H1 (cell line): ENCODE results near the gene HOXB13. TPM values are rescaled to one million over a fixed set of nuclear protein-coding genes. Genes with fewer than 3 reads are reported as not detected.

Source experiments
- CTCF ChIA-PET: fragments of 300-600 bp; sonication (Branson Sonifier 250); formaldehyde crosslinking; loops from one replicate; lab custom pipeline; 2021; ENCODE audit not compliant: partially characterized antibody; lab: Charles Lee
- POLR2A ChIA-PET: fragments of 300-600 bp; sonication (Branson Sonifier 250); formaldehyde crosslinking; loops from one replicate; lab custom pipeline; 2021; ENCODE audit warnings: inconsistent platforms; ENCODE audit not compliant: partially characterized antibody; lab: Charles Lee
- DNase-seq, 2 experiments: peaks; one replicate each; pipeline versions ENCODE4 v3.0.0 to v3.0.0-alpha.2; 2010 to 2022; ENCODE audit warnings: low spot score in 2 of 2, low read depth in 1 of 2, mixed read lengths in 1 of 2
- FAIRE-seq: peaks from 2 replicates; lab custom pipeline; 2011; peaks lifted over from hg19 to GRCh38; lab: Jason Lieb, UNC
- H2AFZ ChIP-seq: 2 replicates; pipeline ENCODE4 v1.8.1; 2012; ENCODE audit warnings: low read length, inconsistent platforms
- H2AK5ac ChIP-seq: 2 replicates; pipeline ENCODE4 v1.6.1; 2013; ENCODE audit warnings: low read depth, low read length
- H2BK120ac ChIP-seq: replicated peaks from 2 replicates; pipeline ENCODE3; 2013; ENCODE audit warnings: low read depth, low read length, inconsistent platforms
- H2BK12ac ChIP-seq: 2 replicates; pipeline ENCODE4 v1.6.1; 2013; ENCODE audit warnings: low read depth, low read length
- H2BK15ac ChIP-seq: 2 replicates; pipeline ENCODE4 v1.6.1; 2013; ENCODE audit warnings: low read length
- H2BK20ac ChIP-seq: 2 replicates; pipeline ENCODE4 v1.6.1; 2013; ENCODE audit warnings: low read length
- H2BK5ac ChIP-seq: 2 replicates; pipeline ENCODE4 v1.6.1; 2013; ENCODE audit warnings: low read depth, low read length
- H3K14ac ChIP-seq: 2 replicates; pipeline ENCODE4 v1.6.1; 2013; ENCODE audit warnings: inconsistent platforms; ENCODE audit not compliant: insufficient read length
- H3K18ac ChIP-seq: 2 replicates; pipeline ENCODE4 v1.6.1; 2013; ENCODE audit warnings: low read length; ENCODE audit errors: extremely low read depth
- H3K23ac ChIP-seq: 2 replicates; pipeline ENCODE4 v1.6.1; 2013; ENCODE audit warnings: inconsistent platforms; ENCODE audit not compliant: insufficient read length
- H3K23me2 ChIP-seq: 2 replicates; pipeline ENCODE4 v1.6.1; 2013; ENCODE audit warnings: low read depth, low read length
- H3K27ac ChIP-seq: 2 replicates; pipeline ENCODE4 v1.6.1; 2011; ENCODE audit warnings: low read depth, low read length, inconsistent platforms
- H3K27me3 ChIP-seq, 4 experiments: replicated peaks in 1 of 4; 1 replicate in 1 of 4; 2 replicates in 3 of 4; pipeline versions ENCODE4 v1.6.1 to v1.8.1; 2011 to 2013; ENCODE audit warnings: low read length in 3 of 4, mild to moderate bottlenecking in 3 of 4, inconsistent platforms in 2 of 4, mixed read lengths in 2 of 4, moderate library complexity in 1 of 4; ENCODE audit not compliant: control insufficient read depth in 3 of 4, insufficient read depth in 3 of 4; ENCODE audit errors: extremely low read depth in 1 of 4
- H3K36me3 ChIP-seq, 4 experiments: 2 replicates each; pipeline versions ENCODE4 v1.6.1 to v1.8.1; 2011 to 2013; ENCODE audit warnings: mild to moderate bottlenecking in 4 of 4, low read length in 3 of 4, moderate library complexity in 2 of 4, control low read depth in 1 of 4, inconsistent platforms in 1 of 4; ENCODE audit not compliant: insufficient read depth in 4 of 4, control insufficient read depth in 2 of 4
- H3K4ac ChIP-seq: replicated peaks from 2 replicates; pipeline ENCODE3; 2013; ENCODE audit warnings: low read length, low read depth, mixed read lengths, inconsistent platforms; ENCODE audit not compliant: insufficient read length
- H3K4me1 ChIP-seq, 4 experiments: replicated peaks in 1 of 4; 1 replicate in 1 of 4; 2 replicates in 3 of 4; pipeline versions ENCODE4 v1.6.1 to v1.8.1; 2011 to 2013; ENCODE audit warnings: low read length in 3 of 4, inconsistent platforms in 2 of 4, mixed read lengths in 1 of 4; ENCODE audit not compliant: insufficient read depth in 4 of 4, control insufficient read depth in 3 of 4
- H3K4me2 ChIP-seq, 2 experiments: 2 replicates each; pipeline versions ENCODE4 v1.6.1 to v1.8.1; 2011 to 2013; ENCODE audit warnings: low read depth in 2 of 2, low read length in 2 of 2, control low read depth in 1 of 2, inconsistent platforms in 1 of 2, mild to moderate bottlenecking in 1 of 2; ENCODE audit not compliant: insufficient read depth in 1 of 2
- H3K4me3 ChIP-seq, 4 experiments: fragments of 200-600, 300-600 bp in 1 of 4; sonication (generic), shearing (Covaris generic), sonication (Bioruptor Twin) in 1 of 4; 2 replicates each; pipeline versions ENCODE4 v1.5.1 to v1.8.1; 2011 to 2016; ENCODE audit warnings: low read length in 4 of 4, low read depth in 3 of 4, control low read depth in 2 of 4, inconsistent platforms in 2 of 4, mild to moderate bottlenecking in 2 of 4, mixed read lengths in 1 of 4, moderate library complexity in 1 of 4; ENCODE audit not compliant: insufficient read depth in 2 of 4; ENCODE audit errors: extremely low read depth in 1 of 4
- H3K56ac ChIP-seq: replicated peaks from 2 replicates; pipeline ENCODE3; 2013; ENCODE audit warnings: low read depth, mild to moderate bottlenecking, mixed read lengths, low read length, inconsistent platforms; ENCODE audit not compliant: insufficient read length
- H3K79me1 ChIP-seq: 2 replicates; pipeline ENCODE4 v1.6.1; 2013; ENCODE audit warnings: low read depth, low read length, control low read depth
- H3K79me2 ChIP-seq, 2 experiments: 2 replicates each; pipeline versions ENCODE4 v1.6.1 to v1.8.1; 2012 to 2013; ENCODE audit warnings: low read length in 2 of 2, mild to moderate bottlenecking in 2 of 2, inconsistent platforms in 1 of 2; ENCODE audit not compliant: insufficient read depth in 2 of 2, control insufficient read depth in 1 of 2
- H3K9ac ChIP-seq, 4 experiments: replicated peaks in 1 of 4; 1 replicate in 1 of 4; 2 replicates in 3 of 4; pipeline versions ENCODE4 v1.6.1 to v1.8.1; 2011 to 2013; ENCODE audit warnings: low read depth in 3 of 4, low read length in 3 of 4, control low read depth in 2 of 4, mild to moderate bottlenecking in 2 of 4, moderate library complexity in 2 of 4, inconsistent platforms in 1 of 4; ENCODE audit errors: extremely low read depth in 1 of 4
- H3K9me3 ChIP-seq, 2 experiments: 2 replicates each; pipeline versions ENCODE4 v1.6.1 to v1.8.1; 2012 to 2013; ENCODE audit warnings: mild to moderate bottlenecking in 2 of 2, moderate library complexity in 2 of 2, control low read depth in 1 of 2, inconsistent platforms in 1 of 2, low read depth in 1 of 2, low read length in 1 of 2, mixed read lengths in 1 of 2; ENCODE audit not compliant: insufficient read depth in 2 of 2
- H4K20me1 ChIP-seq, 2 experiments: replicated peaks in 1 of 2; 2 replicates each; pipeline versions ENCODE3 to v1.8.1; 2011 to 2013; ENCODE audit warnings: inconsistent platforms in 2 of 2, low read length in 2 of 2, mild to moderate bottlenecking in 1 of 2; ENCODE audit not compliant: insufficient read depth in 2 of 2, control insufficient read depth in 1 of 2
- H4K5ac ChIP-seq: 2 replicates; pipeline ENCODE4 v1.6.1; 2013; ENCODE audit warnings: low read length, low read depth, mixed read lengths, inconsistent platforms; ENCODE audit not compliant: insufficient read length
- H4K8ac ChIP-seq: 2 replicates; pipeline ENCODE4 v1.8.0; 2013; ENCODE audit warnings: mild to moderate bottlenecking, moderate library complexity, low read length, inconsistent platforms; ENCODE audit not compliant: insufficient read depth; ENCODE audit errors: extremely low read depth
- H4K91ac ChIP-seq: replicated peaks from 2 replicates; pipeline ENCODE3; 2013; ENCODE audit warnings: low read length, mixed read lengths, inconsistent platforms; ENCODE audit not compliant: insufficient read length
- WGBS, 2 experiments: shearing (Covaris generic) in 1 of 2; methylation state at CpG; one replicate each; pipeline versions ENCODE4 v1.1.6 to v1.1.7; 2013 to 2015; ENCODE audit warnings: low lambda C conversion rate in 2 of 2, mixed read lengths in 2 of 2, inconsistent platforms in 1 of 2, low coverage in 1 of 2, missing lambda C conversion rate in 1 of 2; ENCODE audit not compliant: insufficient replicate concordance in 2 of 2, insufficient coverage in 1 of 2, insufficient read length in 1 of 2; ENCODE audit errors: extremely low coverage in 1 of 2, missing lambda C conversion rate in 1 of 2; 5-methylcytosine and 5-hydroxymethylcytosine counted together
- polyA plus RNA-seq, 7 experiments: library from polyadenylated mRNA; depleted of rRNA in 3 of 7; stranded (reverse) in 5 of 7; unstranded in 2 of 7; fragments of >200 nt in 5 of 7; fragments of 200-250 nt in 2 of 7; gene quantifications; 1 replicate in 5 of 7; 2 replicates in 1 of 7; 4 replicates in 1 of 7; pipeline versions ENCODE4 v1.2.1 to v1.2.3, GENCODE V29; 2011 to 2013; ENCODE audit warnings: missing spikeins in 2 of 7, mixed read lengths in 2 of 7
- total RNA-seq: library from RNA; stranded (reverse); fragmentation: NEBNext Ultra II Directional; extraction: Animal tissue kit (Norgen Biotek cat#: 25700); gene quantifications from 2 replicates; pipeline ENCODE4 v1.2.1, GENCODE V29; 2021
- TF ChIP-seq, protein P1 (sequence below): fragments of 300-600 bp; sonication (generic); IDR thresholded peaks from 2 replicates; pipeline ENCODE4 v1.7.1; 2012; ENCODE audit warnings: low read length, moderate library complexity, mild to moderate bottlenecking, inconsistent platforms; ENCODE audit not compliant: insufficient replicate concordance

HOXB13 gene
- total and polyA plus RNA-seq, 2 of the 8 experiments (the other 6 are each of a cell fraction or from before 2014, with no cell fraction given): not detected

DNA sequence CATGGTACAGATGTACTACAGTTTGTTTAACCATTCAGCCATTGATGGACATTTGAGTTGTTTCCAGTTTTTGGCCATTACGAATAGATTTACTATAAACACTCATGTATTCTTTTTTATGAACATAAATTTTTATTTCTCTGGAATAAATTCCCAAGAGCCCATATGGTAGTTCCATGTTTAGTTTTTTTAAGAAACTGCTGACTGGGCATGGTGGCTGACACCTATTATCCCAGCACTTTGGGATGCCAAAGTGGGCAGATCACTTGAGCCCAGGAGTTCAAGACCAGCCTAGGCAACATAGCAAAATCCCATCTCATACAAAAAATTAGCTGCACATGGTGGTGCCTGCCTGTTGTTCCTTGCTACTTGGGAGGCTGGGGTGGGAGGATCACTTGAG is 36.5 kb downstream of the HOXB13 start:
- no peaks in the 10 kb centered on the region for H3K36me3 ChIP-seq
- no peak overlapping the region for H3K18ac ChIP-seq
- H3K79me1 ChIP-seq: no peaks in the 10 kb centered on the region
- H2BK12ac ChIP-seq: no peak overlapping the region
- H4K5ac ChIP-seq: no peak overlapping the region
- H3K4me1 ChIP-seq: no peaks in the 10 kb centered on the region
- no peak overlapping the region for H3K4me2 ChIP-seq
- H4K91ac ChIP-seq: no peak overlapping the region
- no peak overlapping the region for H2BK15ac ChIP-seq
- WGBS, 2 experiments: 95% methylated on average over 1 of the region's 1 CpG; no CpG with 5 or more reads in 1 of the 2 experiments
- no peak overlapping the region for H3K4ac ChIP-seq
- no peak overlapping the region for H3K14ac ChIP-seq
- ChIA-PET POLR2A (no interaction called here), CTCF (no interaction called here)
- H2BK5ac ChIP-seq: no peak overlapping the region
- no peak overlapping the region for H3K56ac ChIP-seq
- no peak overlapping the region for H2BK120ac ChIP-seq
- H2BK20ac ChIP-seq: no peak overlapping the region
- FAIRE-seq (no peak), DNase-seq (no peak)
- no peaks in the 10 kb centered on the region; a peak in 1 of 7 replicates for H3K27me3 ChIP-seq
- no peaks in the 10 kb centered on the region for H3K23me2 ChIP-seq
- H2AFZ ChIP-seq: no peak overlapping the region
- H3K9ac ChIP-seq: no peak overlapping the region
- H3K79me2 ChIP-seq: no peaks in the 10 kb centered on the region
- H3K23ac ChIP-seq: no peak overlapping the region
- no peak overlapping the region for H3K27ac ChIP-seq
- H4K8ac ChIP-seq: no peak overlapping the region
- no peaks in the 10 kb centered on the region for H3K9me3 ChIP-seq
- no peak overlapping the region for H3K4me3 ChIP-seq
- TF ChIP-seq, protein P1, sequence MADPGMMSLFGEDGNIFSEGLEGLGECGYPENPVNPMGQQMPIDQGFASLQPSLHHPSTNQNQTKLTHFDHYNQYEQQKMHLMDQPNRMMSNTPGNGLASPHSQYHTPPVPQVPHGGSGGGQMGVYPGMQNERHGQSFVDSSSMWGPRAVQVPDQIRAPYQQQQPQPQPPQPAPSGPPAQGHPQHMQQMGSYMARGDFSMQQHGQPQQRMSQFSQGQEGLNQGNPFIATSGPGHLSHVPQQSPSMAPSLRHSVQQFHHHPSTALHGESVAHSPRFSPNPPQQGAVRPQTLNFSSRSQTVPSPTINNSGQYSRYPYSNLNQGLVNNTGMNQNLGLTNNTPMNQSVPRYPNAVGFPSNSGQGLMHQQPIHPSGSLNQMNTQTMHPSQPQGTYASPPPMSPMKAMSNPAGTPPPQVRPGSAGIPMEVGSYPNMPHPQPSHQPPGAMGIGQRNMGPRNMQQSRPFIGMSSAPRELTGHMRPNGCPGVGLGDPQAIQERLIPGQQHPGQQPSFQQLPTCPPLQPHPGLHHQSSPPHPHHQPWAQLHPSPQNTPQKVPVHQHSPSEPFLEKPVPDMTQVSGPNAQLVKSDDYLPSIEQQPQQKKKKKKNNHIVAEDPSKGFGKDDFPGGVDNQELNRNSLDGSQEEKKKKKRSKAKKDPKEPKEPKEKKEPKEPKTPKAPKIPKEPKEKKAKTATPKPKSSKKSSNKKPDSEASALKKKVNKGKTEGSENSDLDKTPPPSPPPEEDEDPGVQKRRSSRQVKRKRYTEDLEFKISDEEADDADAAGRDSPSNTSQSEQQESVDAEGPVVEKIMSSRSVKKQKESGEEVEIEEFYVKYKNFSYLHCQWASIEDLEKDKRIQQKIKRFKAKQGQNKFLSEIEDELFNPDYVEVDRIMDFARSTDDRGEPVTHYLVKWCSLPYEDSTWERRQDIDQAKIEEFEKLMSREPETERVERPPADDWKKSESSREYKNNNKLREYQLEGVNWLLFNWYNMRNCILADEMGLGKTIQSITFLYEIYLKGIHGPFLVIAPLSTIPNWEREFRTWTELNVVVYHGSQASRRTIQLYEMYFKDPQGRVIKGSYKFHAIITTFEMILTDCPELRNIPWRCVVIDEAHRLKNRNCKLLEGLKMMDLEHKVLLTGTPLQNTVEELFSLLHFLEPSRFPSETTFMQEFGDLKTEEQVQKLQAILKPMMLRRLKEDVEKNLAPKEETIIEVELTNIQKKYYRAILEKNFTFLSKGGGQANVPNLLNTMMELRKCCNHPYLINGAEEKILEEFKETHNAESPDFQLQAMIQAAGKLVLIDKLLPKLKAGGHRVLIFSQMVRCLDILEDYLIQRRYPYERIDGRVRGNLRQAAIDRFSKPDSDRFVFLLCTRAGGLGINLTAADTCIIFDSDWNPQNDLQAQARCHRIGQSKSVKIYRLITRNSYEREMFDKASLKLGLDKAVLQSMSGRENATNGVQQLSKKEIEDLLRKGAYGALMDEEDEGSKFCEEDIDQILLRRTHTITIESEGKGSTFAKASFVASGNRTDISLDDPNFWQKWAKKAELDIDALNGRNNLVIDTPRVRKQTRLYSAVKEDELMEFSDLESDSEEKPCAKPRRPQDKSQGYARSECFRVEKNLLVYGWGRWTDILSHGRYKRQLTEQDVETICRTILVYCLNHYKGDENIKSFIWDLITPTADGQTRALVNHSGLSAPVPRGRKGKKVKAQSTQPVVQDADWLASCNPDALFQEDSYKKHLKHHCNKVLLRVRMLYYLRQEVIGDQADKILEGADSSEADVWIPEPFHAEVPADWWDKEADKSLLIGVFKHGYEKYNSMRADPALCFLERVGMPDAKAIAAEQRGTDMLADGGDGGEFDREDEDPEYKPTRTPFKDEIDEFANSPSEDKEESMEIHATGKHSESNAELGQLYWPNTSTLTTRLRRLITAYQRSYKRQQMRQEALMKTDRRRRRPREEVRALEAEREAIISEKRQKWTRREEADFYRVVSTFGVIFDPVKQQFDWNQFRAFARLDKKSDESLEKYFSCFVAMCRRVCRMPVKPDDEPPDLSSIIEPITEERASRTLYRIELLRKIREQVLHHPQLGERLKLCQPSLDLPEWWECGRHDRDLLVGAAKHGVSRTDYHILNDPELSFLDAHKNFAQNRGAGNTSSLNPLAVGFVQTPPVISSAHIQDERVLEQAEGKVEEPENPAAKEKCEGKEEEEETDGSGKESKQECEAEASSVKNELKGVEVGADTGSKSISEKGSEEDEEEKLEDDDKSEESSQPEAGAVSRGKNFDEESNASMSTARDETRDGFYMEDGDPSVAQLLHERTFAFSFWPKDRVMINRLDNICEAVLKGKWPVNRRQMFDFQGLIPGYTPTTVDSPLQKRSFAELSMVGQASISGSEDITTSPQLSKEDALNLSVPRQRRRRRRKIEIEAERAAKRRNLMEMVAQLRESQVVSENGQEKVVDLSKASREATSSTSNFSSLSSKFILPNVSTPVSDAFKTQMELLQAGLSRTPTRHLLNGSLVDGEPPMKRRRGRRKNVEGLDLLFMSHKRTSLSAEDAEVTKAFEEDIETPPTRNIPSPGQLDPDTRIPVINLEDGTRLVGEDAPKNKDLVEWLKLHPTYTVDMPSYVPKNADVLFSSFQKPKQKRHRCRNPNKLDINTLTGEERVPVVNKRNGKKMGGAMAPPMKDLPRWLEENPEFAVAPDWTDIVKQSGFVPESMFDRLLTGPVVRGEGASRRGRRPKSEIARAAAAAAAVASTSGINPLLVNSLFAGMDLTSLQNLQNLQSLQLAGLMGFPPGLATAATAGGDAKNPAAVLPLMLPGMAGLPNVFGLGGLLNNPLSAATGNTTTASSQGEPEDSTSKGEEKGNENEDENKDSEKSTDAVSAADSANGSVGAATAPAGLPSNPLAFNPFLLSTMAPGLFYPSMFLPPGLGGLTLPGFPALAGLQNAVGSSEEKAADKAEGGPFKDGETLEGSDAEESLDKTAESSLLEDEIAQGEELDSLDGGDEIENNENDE: no peak
- no peak overlapping the region for H2AK5ac ChIP-seq
- no peaks in the 10 kb centered on the region for H4K20me1 ChIP-seq
